Measurements from ENCODE around the gene TRABD2B.

Gene TRABD2B

DNA sequence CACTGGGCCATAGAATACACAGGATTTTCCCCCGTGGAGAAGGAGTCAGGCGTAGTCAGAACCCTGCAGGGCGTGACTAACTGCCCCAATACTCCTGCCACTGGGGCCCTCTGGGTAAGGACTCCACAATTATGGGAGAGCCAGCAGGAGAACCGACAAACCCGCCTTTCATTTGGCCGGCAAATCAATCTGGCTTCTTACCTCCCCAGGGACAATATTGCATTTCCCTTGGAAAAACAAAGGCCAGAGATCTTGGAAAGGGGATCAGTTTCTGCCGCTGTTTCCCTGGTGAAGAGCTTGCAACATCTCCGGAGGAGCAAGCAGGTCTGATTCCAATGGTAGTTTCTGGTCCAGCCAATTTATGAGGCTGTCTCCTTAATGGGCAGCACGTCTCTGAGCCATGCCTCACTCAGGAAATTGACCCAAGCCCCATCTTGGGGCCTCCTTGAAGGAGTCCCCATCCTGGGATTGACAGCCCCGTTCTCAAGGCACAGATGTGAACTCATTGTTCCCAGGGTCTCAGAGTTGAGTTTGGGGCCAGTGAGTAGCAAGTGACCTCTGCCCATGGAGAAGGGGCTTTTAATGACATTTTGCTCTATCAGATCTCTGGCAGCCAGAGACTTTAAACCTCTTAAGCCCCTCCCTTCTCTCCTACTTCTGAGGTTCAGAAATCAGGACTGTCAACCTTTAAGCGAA is 4.3 kb downstream of the TRABD2B start:
- DNase-seq = no peak

DNA sequence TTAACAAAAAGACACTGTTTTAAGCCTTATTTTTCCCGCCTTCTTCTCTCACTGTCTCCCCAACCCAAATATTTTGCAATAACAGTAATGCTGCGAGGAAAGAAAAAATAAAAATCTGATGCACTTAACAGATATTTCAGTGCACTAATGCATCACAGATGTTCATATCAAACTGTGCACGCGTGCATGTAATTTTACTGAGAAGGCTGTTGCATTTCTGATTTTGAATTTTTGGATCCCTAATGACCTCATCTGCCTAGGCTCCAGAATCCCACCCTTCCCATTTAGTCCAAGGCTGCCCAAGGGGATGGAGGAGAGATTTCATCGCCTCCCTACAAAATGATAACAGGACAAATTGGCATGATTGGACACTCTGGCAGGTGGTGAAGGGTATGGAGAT is 5.5 kb downstream of the TRABD2B start:
- no peak for DNase-seq

DNA sequence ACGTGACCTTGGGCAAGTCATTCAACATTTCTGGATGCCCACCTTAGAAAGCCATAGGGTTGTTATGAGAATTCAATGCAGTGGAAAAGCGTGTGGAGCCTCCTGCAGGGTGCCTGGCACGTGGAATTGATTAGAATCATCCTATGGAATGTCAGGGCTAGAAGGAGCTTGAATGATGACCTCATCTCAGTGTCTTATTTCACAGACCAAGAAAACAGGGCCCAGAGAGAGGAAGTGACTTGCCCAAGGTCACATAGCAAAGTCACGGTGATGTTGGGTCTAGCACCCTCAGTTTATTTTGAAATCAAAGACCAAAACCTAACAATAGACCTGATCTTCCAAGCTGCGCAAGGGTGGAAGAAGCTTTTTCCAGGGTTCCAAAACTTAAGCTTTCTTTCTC is 6.0 kb downstream of the TRABD2B start:
- no peak for DNase-seq

GRCh38 chr1:47990286-47990685 is 6.9 kb downstream of the TRABD2B start:
- no peak for DNase-seq

- DNase-seq = no peak
Observed at GRCh38 chr1:47987601-47988000, 9.6 kb downstream of the TRABD2B start.

DNA sequence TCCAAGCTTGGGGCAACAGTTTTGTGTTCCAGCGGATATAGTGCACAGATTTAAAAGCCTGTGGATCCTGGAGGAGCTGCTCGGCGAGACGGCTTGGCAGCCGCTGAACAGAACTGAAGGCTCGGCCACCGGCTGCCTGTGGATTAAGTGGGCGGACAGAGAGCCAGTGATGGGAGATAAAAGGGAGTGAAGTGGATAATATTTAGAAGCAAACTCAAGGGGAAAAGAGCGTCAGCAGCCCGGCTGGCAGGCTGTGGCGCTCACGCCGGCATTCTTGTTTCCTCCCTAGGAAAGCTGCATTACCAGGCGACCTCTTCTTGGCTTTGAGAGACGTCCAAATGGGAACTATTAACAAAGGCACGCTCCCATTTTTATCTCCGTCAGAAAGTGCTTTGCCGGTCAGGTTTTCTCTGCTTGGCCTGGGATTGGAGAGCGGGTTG is 10.4 kb downstream of the TRABD2B start:
- no peak for DNase-seq

DNA sequence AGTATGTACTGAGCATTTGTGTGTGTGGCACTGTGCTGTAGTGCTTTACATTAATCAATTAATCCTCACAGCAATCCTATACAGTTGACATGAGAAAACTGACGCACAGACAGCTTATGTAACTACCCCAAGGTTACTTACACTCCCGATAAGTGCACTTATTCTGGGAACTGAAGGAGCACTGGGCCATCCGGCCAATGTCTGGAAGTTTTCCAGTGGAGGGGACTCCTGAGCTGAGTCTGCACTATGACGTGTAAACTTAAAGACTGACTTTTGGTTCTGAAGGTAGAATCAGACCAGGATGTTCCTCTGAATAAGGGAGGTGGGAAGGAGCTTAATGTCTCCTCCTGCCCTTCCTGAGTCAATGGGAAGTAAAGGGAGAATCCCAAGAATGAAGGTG is 12.2 kb downstream of the TRABD2B start:
- DNase-seq = no peak

DNA sequence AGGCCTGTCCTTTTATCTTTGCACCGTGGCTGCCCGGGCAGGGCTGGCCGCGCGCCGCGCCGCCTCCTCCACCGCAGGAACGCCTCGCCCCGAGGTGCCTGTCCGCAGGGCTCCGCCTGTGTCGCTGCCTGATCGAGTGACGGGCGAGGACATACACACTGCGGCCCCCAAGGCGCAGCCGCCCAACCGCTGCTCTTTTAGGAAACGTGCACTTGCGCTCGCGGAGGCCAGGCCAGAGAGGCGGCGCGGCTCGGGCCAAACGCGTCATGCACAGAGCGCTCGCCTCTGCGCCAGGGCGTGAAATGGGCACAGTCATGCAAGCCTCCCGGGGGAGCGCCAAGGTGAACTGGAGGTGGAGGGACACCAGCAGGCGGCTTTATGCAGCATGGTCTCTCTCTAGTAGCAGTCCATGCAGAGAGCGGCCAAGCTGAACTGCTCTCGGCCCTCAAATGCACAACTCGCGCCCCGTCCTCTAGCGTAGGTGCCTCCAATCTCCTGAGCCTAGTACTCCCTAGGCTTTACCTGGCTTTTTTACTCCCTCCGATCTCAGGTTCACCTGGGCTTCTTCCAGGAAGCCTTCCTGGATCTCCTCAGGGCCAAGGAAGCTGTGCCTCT is 12.9 kb downstream of the TRABD2B start:
- DNase-seq = no peak

GRCh38 chr1:47983691-47984090 is 13.5 kb downstream of the TRABD2B start:
- DNase-seq = no peak

DNA sequence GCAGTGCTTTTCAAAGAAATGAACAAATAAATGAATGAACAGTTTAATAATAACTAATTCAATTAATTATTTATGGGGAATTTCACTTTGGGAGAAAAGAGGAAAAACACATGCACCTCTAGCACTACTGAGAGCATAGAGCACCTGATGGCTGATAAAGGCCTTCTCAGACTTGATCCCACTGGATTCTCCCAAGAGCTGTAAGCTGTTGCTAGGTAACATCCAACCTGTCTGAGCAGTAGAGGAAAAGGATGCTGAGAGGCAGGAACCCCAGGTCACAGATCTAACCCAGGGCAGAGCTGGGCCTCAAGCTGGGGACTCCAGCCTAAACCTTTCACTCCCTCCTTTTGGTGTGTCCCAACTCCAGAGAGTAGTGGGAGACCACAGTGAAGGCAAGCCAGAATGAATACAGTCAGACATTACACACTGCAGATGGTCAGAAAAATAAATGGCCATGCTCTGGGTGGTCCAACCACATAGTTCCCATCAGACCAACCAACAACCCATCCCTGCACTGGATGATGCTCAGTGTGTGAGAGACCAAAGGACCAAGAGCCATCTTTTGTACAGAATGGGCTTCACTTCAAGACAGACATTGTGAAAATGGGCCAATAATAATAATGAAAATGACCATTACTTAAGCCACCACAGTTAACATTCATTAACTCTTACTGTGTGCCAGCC is 15.4 kb downstream of the TRABD2B start:
- no peak for DNase-seq

DNA sequence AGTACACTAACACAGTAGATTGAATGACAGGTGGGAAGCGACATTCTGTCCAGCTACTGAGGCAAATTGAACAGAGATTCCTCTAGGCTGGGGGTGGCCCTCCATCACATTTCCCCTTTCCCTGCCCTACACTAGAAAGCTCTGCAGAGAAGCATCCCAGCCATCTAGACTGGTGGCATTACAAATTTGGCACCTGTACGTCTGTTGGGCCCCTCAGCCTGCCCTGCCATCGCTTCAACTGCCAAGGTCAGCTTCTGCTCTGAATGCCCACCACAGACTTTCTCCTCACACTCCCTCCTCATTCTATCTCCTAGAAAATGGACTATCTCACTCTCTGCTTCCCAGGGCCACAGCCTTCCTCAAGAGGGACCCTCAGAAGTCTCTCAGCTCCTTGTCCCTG is 16.7 kb downstream of the TRABD2B start:
- DNase-seq = no peak

DNA sequence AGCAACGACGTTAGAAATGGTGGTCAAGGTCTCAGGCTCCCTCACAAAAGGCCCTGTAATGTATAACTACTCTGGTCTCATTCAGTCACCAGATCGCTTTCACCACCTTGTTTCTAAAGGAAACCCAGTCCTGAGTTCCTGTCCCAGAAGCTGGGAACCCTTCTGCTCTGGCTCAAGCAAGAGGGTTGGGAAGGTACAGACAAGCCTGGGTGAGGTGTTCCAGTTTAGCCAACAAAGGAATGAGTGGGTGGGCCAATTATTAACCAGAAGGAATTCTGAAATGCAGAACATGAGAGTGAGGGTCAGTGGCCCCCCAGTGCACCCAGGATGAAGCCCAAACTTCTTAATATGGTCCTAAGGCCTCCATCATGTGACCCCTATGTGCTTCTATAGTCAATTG is 17.5 kb downstream of the TRABD2B start:
- no peak for DNase-seq

GRCh38 chr1:47978486-47978885 is 18.7 kb downstream of the TRABD2B start:
- no peak for DNase-seq

- DNase-seq = no peak
Observed at GRCh38 chr1:47976728-47977127, 20.5 kb downstream of the TRABD2B start.

- no peak for DNase-seq
Observed at GRCh38 chr1:47976267-47976666, 20.9 kb downstream of the TRABD2B start.

- no peak for DNase-seq
Observed at GRCh38 chr1:47975302-47975921, 21.8 kb downstream of the TRABD2B start.

- DNase-seq = no peak
Observed at GRCh38 chr1:47972864-47973432, 24.2 kb downstream of the TRABD2B start.

- DNase-seq = no peak
Observed at GRCh38 chr1:47971385-47972160, 25.6 kb downstream of the TRABD2B start.

- no peak for DNase-seq
Observed at GRCh38 chr1:47970882-47971281, 26.3 kb downstream of the TRABD2B start.

DNA sequence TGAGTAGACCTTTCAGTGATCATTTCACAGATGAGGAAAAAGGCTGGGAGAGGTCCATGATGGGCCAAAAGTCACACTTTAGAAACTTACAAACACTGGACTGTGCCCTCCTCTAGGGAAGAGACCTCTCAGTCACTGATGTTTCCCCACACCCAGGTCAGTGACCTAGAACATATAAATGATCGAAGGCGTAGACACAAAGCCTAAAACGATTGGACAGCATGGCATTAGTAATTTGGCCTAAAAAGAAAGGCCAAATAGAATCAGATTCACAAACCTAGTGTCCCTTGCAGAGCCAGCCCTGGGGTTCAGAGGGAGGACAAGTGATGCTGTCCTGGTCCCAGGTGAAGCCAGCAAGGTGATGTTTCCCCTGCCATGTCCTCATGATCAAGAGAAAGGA is 27.7 kb downstream of the TRABD2B start:
- DNase-seq = no peak

DNA sequence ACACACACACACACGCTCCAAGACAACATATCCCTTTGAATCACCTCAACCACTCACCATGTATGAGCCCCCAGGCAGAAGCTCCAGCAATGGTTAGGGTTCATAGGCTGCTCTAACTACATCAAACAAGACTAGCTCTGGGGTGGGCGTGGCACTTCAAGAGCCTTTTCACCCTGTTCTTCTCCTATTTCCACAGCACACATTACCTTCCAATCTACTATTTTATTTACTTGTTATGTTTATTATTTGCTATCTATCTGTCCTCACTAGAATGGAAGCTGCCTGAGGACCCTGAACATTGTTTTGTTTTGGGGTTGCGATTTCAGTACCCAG is 28.7 kb downstream of the TRABD2B start:
- no peak for DNase-seq

DNA sequence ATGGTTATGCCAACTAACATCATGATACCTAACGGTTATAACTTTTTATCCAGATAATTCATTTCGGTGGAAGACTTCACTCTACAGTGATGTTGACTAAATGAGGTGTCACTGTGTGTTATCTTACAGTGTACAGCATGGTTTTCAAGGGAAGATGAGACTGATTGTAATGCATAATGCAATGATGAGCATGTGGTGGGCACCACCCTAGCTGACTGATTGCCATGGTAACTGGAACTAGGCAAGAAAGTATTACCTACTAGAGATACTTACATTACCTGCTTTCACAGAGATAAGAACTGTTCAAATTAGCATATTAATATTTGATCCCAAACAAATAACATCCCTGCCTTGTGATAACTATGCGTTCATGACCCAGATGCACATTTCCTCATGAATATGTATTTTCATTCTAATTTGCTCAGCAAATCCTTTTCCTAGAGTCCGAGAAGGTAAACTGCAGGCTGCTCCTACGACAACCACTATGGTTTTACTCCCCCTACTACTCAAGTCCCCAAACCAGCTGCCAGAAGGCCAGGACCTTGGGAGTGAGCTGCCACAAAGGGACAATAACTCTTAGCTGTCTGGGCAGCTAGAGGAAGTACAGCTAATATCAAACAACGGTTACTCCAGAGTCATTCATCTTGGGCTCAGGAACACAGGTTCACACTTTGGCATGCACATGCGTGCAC is 29.2 kb downstream of the TRABD2B start:
- no peak for DNase-seq
